CD4-positive, alpha-beta T cell treated with Interleukin-6 for 4 hours (primary cell): ENCODE results near the gene MAP1S.

Experiments
- DNase-seq: peaks from one replicate; pipeline ENCODE4 v3.0.0-alpha.2; 2020; ENCODE audit warnings: mixed read lengths

MAP1S gene

GRCh38 chr19:17688853-17689595, 30.3 kb upstream of the MAP1S start:
- DNase-seq: no peak

- no peak for DNase-seq
Measured at GRCh38 chr19:17692566-17692965, 26.7 kb upstream of the MAP1S start.

- no peak for DNase-seq
Measured at GRCh38 chr19:17695198-17695597, 24.1 kb upstream of the MAP1S start.

DNA sequence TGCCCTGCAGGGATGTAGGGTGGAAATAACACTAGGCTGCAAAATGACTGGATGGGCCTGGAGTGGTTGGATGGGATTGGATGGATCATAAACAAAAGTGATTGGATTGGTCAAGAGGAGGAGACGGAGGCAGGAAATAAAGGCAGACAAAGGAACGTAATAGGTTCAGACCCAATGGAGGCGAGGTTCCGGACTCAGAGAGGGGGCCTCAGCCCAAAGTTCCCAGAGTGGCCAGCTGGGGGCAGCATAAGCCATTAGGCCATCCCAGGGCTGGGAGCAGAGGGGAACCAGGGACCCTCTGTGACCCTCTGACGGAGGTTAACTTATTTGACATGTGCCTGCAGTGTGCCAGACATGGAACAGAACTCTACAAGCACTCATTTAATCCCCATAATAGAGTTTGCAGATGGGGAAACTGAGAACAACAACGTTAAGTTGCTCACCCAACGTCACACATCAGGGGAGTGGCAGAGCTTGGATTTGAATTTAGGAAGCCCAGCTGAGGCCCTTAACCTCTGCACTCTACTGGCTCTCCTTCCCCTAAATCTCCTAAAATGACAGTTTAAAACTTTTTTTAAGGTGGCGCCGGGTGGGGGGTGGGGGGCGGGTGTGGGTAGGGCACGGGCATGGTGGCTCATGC, 15.3 kb upstream of the MAP1S start:
- DNase-seq: peak; percentile 75

DNA sequence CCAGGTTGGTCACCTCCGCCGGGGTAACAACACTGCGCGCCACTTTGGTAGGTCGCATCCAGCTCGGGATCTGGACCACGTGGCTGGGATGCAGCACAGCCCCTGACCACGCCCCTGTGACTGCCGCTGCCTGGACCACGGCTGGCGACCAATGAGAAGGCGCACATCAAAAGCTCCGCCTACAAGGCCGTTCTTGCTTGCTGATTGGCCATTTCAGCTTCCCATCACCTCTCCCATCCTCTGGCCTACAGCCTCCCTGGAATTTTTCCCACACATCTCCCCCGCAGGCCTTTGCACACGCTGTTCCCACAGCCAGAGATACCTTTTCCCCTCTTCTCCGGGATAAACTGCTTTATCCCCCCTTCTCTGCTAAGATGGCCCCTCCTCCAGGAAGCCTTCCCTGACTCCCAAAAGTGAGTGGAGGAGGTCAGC, 12.5 kb upstream of the MAP1S start:
- no peak for DNase-seq

- DNase-seq: no peak
Measured at GRCh38 chr19:17711851-17712250, 7.4 kb upstream of the MAP1S start.

GRCh38 chr19:17716309-17716929, 2.9 kb upstream of the MAP1S start:
- DNase-seq: no peak

GRCh38 chr19:17718550-17718946, 732 bp upstream of the MAP1S start:
- no peak for DNase-seq

- peak; percentile 59 for DNase-seq
Measured at GRCh38 chr19:17719730-17720400, 585 bp downstream of the MAP1S start.

GRCh38 chr19:17720440-17720839, 1.2 kb downstream of the MAP1S start:
- no peak for DNase-seq

DNA sequence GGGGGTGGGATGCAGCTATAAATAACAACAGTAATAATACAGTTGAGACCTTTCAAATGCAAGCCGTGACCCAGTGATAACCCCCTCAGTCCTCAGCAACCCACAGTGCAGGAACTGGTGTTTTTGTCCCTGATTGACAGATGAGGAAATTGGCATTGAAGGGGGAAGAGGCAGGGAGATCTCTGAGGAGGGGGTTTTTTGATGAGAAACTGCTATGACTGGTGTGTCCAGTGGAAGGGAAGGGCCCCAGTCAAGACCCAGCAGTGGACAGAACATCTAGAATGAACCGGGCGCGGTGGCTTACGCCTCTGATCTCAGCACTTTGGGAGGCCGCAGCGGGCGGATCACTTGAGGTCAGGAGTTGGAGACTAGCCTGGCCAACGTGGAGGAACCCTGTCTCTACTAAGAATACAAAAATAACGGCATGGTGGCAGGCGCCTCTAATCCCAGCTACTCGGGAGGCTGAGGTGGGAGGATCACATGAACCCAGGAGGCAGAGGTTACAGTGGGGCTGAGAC, 1.9 kb downstream of the MAP1S start:
- no peak for DNase-seq

GRCh38 chr19:17721821-17722220, 2.5 kb downstream of the MAP1S start:
- DNase-seq: peak; percentile 33

DNA sequence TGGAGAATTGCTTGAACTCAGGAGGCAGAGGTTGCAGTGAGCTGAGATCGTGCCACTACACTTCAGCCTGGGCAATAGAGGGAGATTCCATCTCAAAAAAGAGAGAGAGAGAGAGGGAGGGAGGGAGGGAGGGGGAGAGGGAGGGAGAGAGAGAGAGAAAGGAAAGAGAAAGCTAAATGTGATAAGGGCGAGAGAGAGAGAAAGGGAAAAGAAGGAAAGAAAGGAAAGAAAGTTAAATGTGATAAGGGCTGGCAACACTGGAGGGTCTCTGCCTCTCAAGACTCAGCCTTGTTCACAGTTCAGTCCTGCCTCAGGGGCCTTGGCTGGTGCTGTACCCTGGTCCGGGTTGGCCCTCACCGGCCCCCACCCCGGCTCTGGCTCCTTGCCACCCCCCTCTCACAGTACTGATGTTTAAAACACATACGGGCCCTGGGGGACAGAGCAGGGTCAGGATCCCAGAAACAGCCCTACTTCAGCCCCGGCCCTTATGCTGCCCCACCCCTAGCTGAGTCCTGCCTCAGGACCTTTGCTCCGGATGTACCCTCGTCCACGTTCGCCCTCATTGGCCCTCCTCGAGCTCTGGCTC, 3.5 kb downstream of the MAP1S start:
- no peak for DNase-seq

- DNase-seq: no peak
Measured at GRCh38 chr19:17724655-17725054, 5.4 kb downstream of the MAP1S start.

- DNase-seq: no peak
Measured at GRCh38 chr19:17725422-17726078, 6.3 kb downstream of the MAP1S start.

DNA sequence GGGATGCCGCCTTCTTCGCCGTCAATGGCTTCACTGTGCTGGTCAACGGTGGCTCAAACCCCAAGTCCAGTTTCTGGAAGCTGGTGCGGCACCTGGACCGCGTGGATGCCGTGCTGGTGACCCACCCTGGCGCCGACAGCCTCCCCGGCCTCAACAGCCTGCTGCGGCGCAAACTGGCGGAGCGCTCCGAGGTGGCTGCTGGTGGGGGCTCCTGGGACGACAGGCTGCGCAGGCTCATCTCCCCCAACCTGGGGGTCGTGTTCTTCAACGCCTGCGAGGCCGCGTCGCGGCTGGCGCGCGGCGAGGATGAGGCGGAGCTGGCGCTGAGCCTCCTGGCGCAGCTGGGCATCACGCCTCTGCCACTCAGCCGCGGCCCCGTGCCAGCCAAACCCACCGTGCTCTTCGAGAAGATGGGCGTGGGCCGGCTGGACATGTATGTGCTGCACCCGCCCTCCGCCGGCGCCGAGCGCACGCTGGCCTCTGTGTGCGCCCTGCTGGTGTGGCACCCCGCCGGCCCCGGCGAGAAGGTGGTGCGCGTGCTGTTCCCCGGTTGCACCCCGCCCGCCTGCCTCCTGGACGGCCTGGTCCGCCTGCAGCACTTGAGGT, 7.0 kb downstream of the MAP1S start:
- DNase-seq: no peak

GRCh38 chr19:17726964-17727773, 7.9 kb downstream of the MAP1S start:
- no peak for DNase-seq

DNA sequence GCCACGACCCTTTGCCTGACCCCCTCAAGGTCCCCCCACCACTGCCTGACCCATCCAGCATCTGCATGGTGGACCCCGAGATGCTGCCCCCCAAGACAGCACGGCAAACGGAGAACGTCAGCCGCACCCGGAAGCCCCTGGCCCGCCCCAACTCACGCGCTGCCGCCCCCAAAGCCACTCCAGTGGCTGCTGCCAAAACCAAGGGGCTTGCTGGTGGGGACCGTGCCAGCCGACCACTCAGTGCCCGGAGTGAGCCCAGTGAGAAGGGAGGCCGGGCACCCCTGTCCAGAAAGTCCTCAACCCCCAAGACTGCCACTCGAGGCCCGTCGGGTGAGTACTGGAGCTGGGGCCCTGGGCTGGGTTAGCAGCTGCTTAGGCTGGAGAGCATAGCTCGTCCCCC, 8.6 kb downstream of the MAP1S start:
- DNase-seq: no peak

GRCh38 chr19:17733127-17733526, 13.8 kb downstream of the MAP1S start:
- DNase-seq: no peak

DNA sequence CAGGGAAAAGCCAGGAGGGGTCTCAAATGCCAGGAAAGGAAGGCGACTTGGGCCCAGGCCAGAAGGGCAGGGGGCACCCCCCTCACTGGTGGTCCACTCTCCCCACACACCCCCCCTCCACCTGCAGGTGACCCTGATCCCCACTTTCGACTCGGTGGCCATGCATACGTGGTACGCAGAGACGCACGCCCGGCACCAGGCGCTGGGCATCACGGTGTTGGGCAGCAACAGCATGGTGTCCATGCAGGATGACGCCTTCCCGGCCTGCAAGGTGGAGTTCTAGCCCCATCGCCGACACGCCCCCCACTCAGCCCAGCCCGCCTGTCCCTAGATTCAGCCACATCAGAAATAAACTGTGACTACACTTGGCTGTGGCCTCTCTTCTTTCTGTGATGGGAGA, 14.9 kb downstream of the MAP1S start:
- no peak for DNase-seq

- no peak for DNase-seq
Measured at GRCh38 chr19:17735410-17735809, 16.1 kb downstream of the MAP1S start.
